H1 (cell line): ENCODE data around the gene ANK3.

Source experiments
- ATF3 ChIP-seq: IDR thresholded peaks from 2 replicates; pipeline ENCODE4 v1.6.1; 2011; ENCODE audit warnings: low read depth, mild to moderate bottlenecking, low read length; ENCODE audit not compliant: insufficient read depth
- CEBPB ChIP-seq: IDR thresholded peaks from 2 replicates; pipeline ENCODE4 v1.6.1; 2012; ENCODE audit warnings: low read depth, low read length
- CHD7 ChIP-seq: fragments of 300-600 bp; sonication (generic); IDR thresholded peaks from 2 replicates; pipeline ENCODE4 v1.7.1; 2012; ENCODE audit warnings: low read length, moderate library complexity, mild to moderate bottlenecking, inconsistent platforms; ENCODE audit not compliant: insufficient replicate concordance
- POLR2A ChIP-seq, 2 experiments: IDR thresholded peaks; 1 replicate in 1 of 2; 2 replicates in 1 of 2; pipeline ENCODE4 v1.6.1; 2011; ENCODE audit warnings: low read depth in 2 of 2, low read length in 2 of 2, mild to moderate bottlenecking in 2 of 2; ENCODE audit errors: control extremely low read depth in 1 of 2
- SAP30 ChIP-seq: fragments of 300-600 bp; sonication (generic); IDR thresholded peaks from 2 replicates; pipeline ENCODE4 v1.7.1; 2012; ENCODE audit warnings: low read length, moderate library complexity, mild to moderate bottlenecking, inconsistent platforms; ENCODE audit not compliant: insufficient read depth, insufficient replicate concordance
- SIN3A ChIP-seq, 2 experiments: IDR thresholded peaks in 1 of 2; conservative IDR thresholded peaks in 1 of 2; 2 replicates each; pipeline ENCODE4 v1.6.1; 2011 to 2012; ENCODE audit warnings: low read length in 2 of 2, improper control_type of control experiment in 1 of 2, low read depth in 1 of 2, mild to moderate bottlenecking in 1 of 2
- SIX5 ChIP-seq: IDR thresholded peaks from 2 replicates; pipeline ENCODE4 v1.6.1; 2011; ENCODE audit warnings: mild to moderate bottlenecking, low read depth, low read length
- SP2 ChIP-seq: IDR thresholded peaks from 2 replicates; pipeline ENCODE4 v1.6.1; 2012; ENCODE audit warnings: mild to moderate bottlenecking, low read length, inconsistent platforms
- TAF1 ChIP-seq: IDR thresholded peaks from 2 replicates; pipeline ENCODE4 v1.6.1; 2011; ENCODE audit warnings: mild to moderate bottlenecking, low read depth, low read length
- ZNF274 ChIP-seq: IDR thresholded peaks from 2 replicates; pipeline ENCODE4 v1.7.0; 2012; ENCODE audit warnings: low read length, borderline replicate concordance; ENCODE audit errors: extremely low read depth
- TF ChIP-seq, protein P1 (sequence below), 3 experiments: IDR thresholded peaks; 1 replicate in 2 of 3; 2 replicates in 1 of 3; pipeline versions ENCODE4 v1.5.1 to v1.6.1; 2011; ENCODE audit warnings: low read length in 3 of 3, mild to moderate bottlenecking in 3 of 3, inconsistent platforms in 2 of 3, low read depth in 1 of 3, moderate library complexity in 1 of 3; ENCODE audit not compliant: insufficient read depth in 1 of 3; ENCODE audit errors: control extremely low read depth in 1 of 3

DNA sequence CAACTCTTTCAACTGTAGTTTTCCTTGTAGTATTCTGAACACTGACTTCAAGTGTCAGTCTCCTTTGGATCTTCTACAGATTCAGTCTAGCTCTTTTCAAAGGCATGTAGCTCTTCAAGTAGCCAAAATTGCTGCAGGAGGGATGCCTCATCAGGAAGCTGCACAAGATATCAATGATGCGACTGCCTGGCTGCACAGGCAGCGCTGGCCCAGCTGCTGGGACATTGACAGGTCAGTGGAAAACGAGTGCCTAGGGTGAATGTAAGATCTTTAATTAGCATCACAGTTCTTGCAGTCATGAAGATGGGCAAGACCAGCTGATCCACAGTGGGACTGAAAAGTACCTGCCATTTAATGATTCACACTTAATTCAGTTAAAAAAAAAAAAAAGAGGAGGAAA, 167.6 kb downstream of the ANK3 start:
- TF ChIP-seq POLR2A (IDR thresholded peaks at IDR 0.05; ENCODE audit: control extremely low read depth in 1 of 2, low read depth in 2 of 2, low read length in 2 of 2), result no peak
- no peak for TF ChIP-seq ZNF274
- no peak for TF ChIP-seq SIX5
- TF ChIP-seq, protein P1, sequence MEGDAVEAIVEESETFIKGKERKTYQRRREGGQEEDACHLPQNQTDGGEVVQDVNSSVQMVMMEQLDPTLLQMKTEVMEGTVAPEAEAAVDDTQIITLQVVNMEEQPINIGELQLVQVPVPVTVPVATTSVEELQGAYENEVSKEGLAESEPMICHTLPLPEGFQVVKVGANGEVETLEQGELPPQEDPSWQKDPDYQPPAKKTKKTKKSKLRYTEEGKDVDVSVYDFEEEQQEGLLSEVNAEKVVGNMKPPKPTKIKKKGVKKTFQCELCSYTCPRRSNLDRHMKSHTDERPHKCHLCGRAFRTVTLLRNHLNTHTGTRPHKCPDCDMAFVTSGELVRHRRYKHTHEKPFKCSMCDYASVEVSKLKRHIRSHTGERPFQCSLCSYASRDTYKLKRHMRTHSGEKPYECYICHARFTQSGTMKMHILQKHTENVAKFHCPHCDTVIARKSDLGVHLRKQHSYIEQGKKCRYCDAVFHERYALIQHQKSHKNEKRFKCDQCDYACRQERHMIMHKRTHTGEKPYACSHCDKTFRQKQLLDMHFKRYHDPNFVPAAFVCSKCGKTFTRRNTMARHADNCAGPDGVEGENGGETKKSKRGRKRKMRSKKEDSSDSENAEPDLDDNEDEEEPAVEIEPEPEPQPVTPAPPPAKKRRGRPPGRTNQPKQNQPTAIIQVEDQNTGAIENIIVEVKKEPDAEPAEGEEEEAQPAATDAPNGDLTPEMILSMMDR (IDR thresholded peaks at IDR 0.05; ENCODE audit: control extremely low read depth in 1 of 3, insufficient read depth in 1 of 3, low read depth in 1 of 3, low read length in 3 of 3), result no peak
- TF ChIP-seq SP2, result no peak
- no peak for TF ChIP-seq CEBPB
- no peak for TF ChIP-seq CHD7
- TF ChIP-seq SIN3A (conservative IDR thresholded peaks at IDR 0.05 in 1 of 2, IDR thresholded peaks at IDR 0.05 in 1 of 2; ENCODE audit: low read depth in 1 of 2, low read length in 2 of 2), result no peak
- no peak for TF ChIP-seq TAF1
- no peak for TF ChIP-seq ATF3
- no peak for TF ChIP-seq SAP30
